NCI-H2196 (cell line): ENCODE data around the gene CALML5.
"Not testable (repeated sequence)": the region's sequence is repeated elsewhere in the genome, so short reads cannot be mapped to it uniquely, and the experiment has no call there.

Source experiments
- DNase-seq: peaks from one replicate; lab custom pipeline; 2025; ENCODE audit not compliant: unreplicated experiment; lab: John Stamatoyannopoulos, UW

Gene CALML5

GRCh38 chr10:5484205-5484604 lies 15.2 kb downstream of the CALML5 start:
- DNase-seq: no peak

- no peak for DNase-seq
Observed at GRCh38 chr10:5482016-5482415, 17.4 kb downstream of the CALML5 start.

- no peak for DNase-seq
Observed at GRCh38 chr10:5481121-5481520, 18.2 kb downstream of the CALML5 start.

- DNase-seq: no peak
Observed at GRCh38 chr10:5480162-5480941, 19.0 kb downstream of the CALML5 start.

GRCh38 chr10:5479481-5480161 lies 19.7 kb downstream of the CALML5 start:
- no peak for DNase-seq

- DNase-seq: no peak
Observed at GRCh38 chr10:5478694-5479305, 20.6 kb downstream of the CALML5 start.

GRCh38 chr10:5477948-5478693 lies 21.2 kb downstream of the CALML5 start:
- DNase-seq: no peak

- DNase-seq: no peak
Observed at GRCh38 chr10:5476918-5477525, 22.3 kb downstream of the CALML5 start.

GRCh38 chr10:5475974-5476807 lies 23.2 kb downstream of the CALML5 start:
- not testable (repeated sequence) for DNase-seq

- DNase-seq: not testable (repeated sequence)
Observed at GRCh38 chr10:5475088-5475487, 24.3 kb downstream of the CALML5 start.

GRCh38 chr10:5474642-5475041 lies 24.7 kb downstream of the CALML5 start:
- not testable (repeated sequence) for DNase-seq

- DNase-seq: no peak
Observed at GRCh38 chr10:5470062-5470751, 29.2 kb downstream of the CALML5 start.

GRCh38 chr10:5469353-5470061 lies 29.9 kb downstream of the CALML5 start:
- no peak for DNase-seq

- no peak for DNase-seq
Observed at GRCh38 chr10:5468262-5469106, 30.9 kb downstream of the CALML5 start.

- DNase-seq: no peak
Observed at GRCh38 chr10:5467634-5468255, 31.6 kb downstream of the CALML5 start.

GRCh38 chr10:5467207-5467535 lies 32.2 kb downstream of the CALML5 start:
- no peak for DNase-seq

- peak; percentile 78 for DNase-seq
Observed at GRCh38 chr10:5466451-5467206, 32.7 kb downstream of the CALML5 start.
